GM19463 (cell line): Measurements from ENCODE around the gene NUPR1.
"Not testable (repeated sequence)": the region's sequence is repeated elsewhere in the genome, so short reads cannot be mapped to it uniquely, and the experiment has no call there.

Source experiments
- ATAC-seq: cut with Tn5 transposase; IDR thresholded peaks from one replicate; pipeline ENCODE4 v1.9.1; 2021; ENCODE audit warnings: mild to moderate bottlenecking, moderate library complexity; ENCODE audit not compliant: unreplicated experiment

The NUPR1 gene, protein sequence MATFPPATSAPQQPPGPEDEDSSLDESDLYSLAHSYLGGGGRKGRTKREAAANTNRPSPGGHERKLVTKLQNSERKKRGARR

GRCh38 chr16:28538733-28539596, at the start of gene NUPR1:
Gene NUPR1, minus strand, starts transcription at chr16:28538974. Its CDS starts 67 bp downstream, at chr16:28538907.
- no peak for ATAC-seq

- ATAC-seq = no peak
Measured at GRCh38 chr16:28587386-28587785, 48.6 kb upstream of the NUPR1 start.

DNA sequence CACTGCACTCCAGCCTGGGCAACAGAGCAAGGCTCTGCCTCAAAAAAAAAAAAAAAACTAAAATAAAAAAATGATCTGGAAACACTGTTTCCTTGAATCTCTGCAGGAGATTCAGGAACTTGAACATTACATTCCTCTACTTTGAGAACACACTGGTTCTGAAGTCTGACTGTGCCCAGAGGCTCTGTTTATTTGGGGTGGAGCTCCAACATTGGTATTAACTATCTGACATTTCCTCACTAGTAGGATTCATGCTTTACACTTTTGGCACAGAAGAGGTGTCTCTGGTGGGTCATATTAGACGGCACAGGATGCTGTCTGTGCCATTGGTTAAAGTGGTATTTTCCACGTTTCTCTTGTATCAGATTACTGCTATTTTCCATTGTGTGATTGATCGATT, 47.7 kb upstream of the NUPR1 start:
- ATAC-seq = no peak

DNA sequence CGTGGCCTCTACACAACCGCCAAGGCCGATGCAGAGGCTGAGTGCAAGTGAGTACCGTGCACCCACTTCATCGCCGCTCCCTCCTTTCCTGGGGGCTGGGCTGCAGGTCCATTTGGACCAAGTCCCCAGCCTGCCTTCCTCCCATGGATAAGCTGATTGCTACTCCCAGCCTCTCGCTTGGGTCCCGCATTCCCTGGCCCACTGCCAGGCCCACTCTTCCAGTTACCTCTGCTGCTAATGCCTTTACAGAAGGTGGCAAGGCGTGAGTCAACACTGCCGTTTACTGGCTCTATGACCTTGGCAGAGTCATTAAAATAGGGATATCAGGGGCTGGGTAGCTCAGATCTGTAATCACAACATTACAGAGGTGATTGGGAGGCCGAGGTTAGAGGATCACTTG, 46.9 kb upstream of the NUPR1 start:
- ATAC-seq = no peak

DNA sequence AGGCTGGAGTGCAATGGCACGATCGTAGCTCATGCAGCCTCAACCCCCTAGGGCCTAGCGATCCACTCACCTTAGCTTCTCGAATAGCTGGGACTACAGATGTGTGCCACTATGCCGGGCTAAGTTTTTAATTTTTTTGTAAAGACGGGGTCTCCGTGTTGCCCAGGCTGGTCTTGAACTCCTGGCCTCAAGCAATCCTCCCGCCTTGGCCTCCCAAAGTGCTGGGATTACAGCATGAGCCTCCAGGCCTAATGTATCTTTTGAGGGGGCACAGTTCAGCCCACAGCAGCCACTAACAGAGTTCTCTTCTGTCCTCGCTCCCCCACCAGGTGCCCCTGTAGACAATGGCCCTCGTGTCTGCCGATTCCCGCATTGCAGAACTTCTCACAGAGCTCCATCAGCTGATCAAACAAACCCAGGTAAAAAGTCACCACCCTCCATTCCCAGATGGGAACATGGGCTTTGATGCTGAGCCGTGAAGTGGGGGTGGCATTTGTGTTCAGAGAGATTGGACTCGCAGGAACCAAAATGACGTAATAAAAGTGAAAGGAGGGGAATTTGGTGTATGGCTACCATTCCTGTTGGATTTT, 42.0 kb upstream of the NUPR1 start:
- no peak for ATAC-seq

DNA sequence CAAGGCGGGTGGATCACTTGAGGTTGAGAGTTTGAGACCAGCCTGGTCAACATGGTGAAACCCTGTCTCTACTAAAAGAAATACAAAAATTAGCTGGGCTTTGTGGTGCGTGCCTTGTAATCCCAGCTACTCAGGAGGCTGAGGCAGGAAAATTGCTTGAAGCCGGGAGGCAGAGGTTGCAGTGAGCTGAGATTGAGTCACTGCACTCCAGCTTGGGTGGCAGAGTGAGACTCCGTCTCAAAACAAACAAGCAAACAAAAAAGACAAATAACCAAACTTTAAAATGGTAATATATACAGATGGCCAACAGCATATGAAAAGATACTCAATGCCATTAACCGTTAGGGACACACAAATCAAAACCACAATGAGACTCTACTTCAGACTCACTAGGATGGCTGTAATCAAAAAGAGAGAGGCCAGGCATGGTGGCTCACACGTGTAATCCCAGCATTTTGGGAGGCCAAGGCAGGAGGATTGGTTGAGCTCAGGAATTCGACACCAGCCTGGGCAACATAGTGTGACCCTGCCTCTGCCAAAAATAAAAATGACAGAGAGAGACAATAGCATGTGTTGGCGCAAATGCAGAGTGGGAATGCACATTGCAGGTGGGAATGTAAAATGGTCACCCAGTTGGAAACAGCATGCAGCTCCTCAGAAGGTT, 36.8 kb upstream of the NUPR1 start:
- ATAC-seq = no peak

GRCh38 chr16:28574925-28575324, 36.2 kb upstream of the NUPR1 start:
- ATAC-seq = no peak

DNA sequence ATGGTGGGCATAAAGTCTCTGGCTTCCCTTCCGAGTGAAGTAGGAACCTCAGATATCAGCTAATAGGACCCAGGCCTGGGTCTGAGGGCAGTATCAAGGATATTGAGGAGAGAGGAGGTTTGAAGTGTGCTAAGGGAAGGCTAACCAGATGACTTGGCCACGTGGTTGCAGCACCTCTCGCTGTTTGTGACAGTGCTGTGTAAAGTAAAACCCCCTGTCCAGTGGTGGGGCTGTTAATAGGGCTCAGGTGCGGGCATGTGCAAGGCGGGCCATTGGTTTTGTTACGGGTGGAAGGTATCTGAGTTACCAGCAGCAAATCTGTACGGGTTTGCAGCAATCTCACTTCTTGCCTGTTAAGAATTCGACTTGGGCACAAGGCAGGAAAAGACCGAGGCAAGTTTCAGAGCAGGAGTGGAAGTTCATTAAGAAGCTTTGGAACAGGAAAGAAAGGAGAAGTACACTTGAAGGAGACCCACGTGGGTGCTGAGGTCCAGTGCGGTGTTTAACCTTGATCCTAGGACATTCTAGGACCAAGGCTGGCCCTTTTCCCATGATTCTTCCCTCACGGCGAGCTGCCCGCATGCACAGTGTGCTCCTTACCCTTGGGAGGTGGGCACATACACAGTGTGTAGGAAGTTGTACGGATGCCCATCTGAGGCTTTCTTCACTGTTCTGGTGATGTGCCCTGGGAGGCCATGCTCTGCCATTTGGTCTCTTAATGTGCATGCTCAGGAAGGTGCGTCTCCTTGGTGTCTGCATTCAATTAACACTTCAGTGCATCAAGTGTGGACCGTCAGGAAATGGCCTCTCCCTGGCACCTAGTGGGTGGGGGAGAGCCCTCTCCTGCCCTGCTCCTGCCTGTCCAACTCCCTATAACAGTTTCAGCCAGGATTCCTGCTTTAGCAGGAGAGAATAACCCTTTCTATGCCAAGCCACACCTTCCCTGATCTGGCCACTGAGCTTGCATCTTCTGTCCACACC, 35.3 kb upstream of the NUPR1 start:
- no peak for ATAC-seq

GRCh38 chr16:28572696-28573510, 34.1 kb upstream of the NUPR1 start:
- ATAC-seq = no peak

DNA sequence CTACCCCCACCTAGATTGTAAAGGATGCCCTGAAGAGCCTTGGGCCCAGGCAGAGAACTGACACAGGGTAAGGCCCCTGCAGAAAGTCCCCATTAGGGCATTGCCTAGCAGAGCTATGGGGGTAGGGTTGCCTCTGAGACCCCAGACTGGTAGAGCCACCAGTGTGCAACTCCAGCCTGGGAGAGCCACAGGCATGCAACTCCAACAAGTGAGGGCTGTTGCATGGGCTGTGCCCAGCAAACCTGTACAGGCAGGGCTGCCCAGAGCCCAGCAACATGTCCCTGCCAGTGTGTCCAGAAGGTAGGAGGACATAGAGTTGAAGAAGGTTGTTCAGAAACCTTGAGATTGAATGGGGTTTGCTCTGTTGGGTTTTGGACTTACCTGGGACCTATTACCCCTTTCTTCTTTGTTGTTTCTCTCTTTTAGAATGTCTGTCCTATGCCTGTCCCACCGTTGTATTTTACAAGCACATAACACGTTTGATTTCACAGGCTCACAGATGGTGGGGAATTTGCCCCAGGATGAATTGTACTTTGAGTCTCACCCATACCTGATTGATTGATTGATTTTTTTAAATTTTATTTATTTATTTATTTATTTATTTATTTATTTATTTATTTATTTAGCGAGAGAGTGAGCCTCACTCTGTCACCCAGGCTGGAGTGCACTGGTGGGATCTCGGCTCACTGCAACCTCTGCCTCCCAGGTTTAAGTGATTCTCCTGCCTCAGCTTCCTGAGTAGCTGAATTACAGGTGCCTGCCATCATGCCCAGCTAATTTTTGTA, 31.4 kb upstream of the NUPR1 start:
- no peak for ATAC-seq

DNA sequence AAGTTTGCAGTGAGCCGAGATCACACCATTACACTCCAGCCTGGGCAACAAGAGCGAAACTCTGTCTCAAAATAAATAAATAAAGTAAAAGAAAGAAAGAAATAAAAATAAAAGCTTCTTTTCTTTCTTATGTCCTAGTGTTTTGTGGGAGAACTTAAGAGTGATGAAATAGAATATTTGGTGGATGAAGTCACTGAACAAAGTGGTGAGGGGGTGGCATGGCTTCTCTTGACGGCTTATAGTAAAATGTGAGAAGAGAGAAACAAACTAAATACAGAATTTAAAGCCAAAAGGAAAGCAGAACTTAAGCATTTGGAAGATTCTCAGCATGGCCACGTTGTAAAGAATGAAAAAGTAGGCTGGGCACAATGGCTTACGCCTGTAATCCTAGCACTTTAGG, 30.2 kb upstream of the NUPR1 start:
- ATAC-seq = no peak

DNA sequence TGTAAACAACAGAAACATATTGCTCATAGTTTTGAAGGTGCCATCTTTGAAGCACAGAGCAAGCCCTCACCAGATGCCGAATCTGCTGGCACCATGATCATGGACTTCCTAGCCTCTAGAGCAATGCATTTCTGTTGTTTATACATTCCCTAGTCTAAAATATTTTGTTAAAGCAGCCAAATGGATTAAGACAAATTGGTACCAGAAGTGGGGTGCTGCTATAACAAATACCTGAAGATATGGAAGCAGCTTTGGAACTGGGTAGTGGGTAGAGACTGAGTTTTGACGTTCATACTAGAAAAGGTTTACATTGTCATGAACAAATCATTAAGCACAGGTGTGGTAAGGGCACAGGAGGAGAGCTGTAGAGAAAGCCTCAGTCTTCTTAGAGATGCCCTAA, 28.5 kb upstream of the NUPR1 start:
- ATAC-seq = no peak

GRCh38 chr16:28566233-28566925, 27.6 kb upstream of the NUPR1 start:
- not testable (repeated sequence) for ATAC-seq

DNA sequence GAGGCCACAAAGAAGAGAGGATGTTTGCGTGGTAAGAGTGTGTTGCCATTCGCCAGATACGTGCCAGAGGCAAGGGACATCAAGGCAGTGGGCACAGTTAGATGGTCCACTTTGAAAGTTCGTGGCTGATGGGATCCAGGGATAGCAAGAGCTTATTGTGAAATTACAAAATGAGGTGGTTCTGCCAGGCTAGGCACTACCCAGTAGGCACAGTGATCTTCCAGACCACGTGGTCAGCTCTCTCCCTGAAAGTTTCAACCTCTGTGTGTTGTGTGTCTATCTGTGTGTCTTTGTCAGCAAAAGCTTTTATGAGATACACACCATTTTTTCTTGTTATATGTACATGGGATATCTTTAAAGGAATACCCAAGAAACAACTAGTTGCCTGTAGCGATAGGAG, 24.4 kb upstream of the NUPR1 start:
- no peak for ATAC-seq

- no peak for ATAC-seq
Measured at GRCh38 chr16:28562199-28562598, 23.4 kb upstream of the NUPR1 start.

GRCh38 chr16:28561557-28562187, 22.9 kb upstream of the NUPR1 start:
- no peak for ATAC-seq

- no peak for ATAC-seq
Measured at GRCh38 chr16:28558456-28558855, 19.7 kb upstream of the NUPR1 start.

DNA sequence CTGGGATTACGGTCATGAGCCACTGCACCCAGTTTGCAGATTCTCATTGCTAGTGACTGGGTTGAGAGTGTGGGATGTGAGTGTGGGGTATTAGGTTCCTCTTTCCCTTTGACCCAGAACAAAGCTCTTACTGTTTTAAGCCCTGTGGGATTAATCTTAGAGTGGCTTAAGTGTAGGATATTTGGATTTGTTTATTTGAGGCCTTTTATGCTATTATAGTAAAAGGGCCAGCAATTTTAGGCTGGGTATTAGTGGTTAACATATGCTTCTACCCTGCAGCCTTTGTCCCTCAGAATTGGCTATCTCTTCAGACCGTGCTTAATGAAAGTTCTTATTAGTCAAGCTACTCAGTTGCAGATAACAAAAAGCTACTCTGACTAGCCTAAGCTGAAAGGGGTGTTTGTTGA, 18.1 kb upstream of the NUPR1 start:
- ATAC-seq = no peak
